GM12878 (cell line): ENCODE results near the gene COL19A1. TPM values are rescaled to one million over a fixed set of nuclear protein-coding genes. Genes with fewer than 3 reads are reported as not detected.

Experiments
- ATAC-seq: fragments of 200-7000 bp; cut with Tn5 transposase; 3 replicates; pipeline ENCODE4 v1.9.1; 2020; ENCODE audit warnings: mild to moderate bottlenecking, moderate library complexity
- BruUV-seq: library from RNA; stranded (reverse); fragments of 400-500 nt; replicated peaks from 2 replicates; lab custom pipeline; 2021; lab: Mats Ljungman, UMichigan
- CTCF ChIA-PET: fragments of 300-600 bp; sonication (Branson Sonifier 250); formaldehyde crosslinking; extraction: SDS; loops from one replicate; lab custom pipeline; 2021; ENCODE audit warnings: inconsistent platforms; lab: Yijun Ruan, JAX
- POLR2A ChIA-PET: fragments of 350-600 bp; formaldehyde crosslinking; extraction: SDS; loops from one replicate; lab custom pipeline; 2021; ENCODE audit warnings: inconsistent platforms; lab: Charles Lee
- RAD21 ChIA-PET: fragments of 300-600 bp; sonication (Branson Sonifier 250); formaldehyde crosslinking; loops from one replicate; lab custom pipeline; 2023; ENCODE audit warnings: antibody characterized with exemption; ENCODE audit not compliant: unreplicated experiment; lab: Charles Lee
- SMC1A ChIA-PET: fragments of 300-600 bp; sonication (Branson Sonifier 250); formaldehyde crosslinking; loops from one replicate; lab custom pipeline; 2023; ENCODE audit not compliant: unreplicated experiment, uncharacterized antibody; lab: Charles Lee
- DNase-seq: peaks from one replicate; pipeline ENCODE4 v3.0.0-alpha.2; 2011; ENCODE audit warnings: low read depth, low spot score
- FAIRE-seq: peaks from 3 replicates; lab custom pipeline; 2011; peaks lifted over from hg19 to GRCh38; lab: Jason Lieb, UNC
- H2AFZ ChIP-seq: 2 replicates; pipeline ENCODE4 v1.6.0; 2011; ENCODE audit warnings: low read depth, low read length, control low read depth; ENCODE audit not compliant: control insufficient read depth
- H3K27ac ChIP-seq: 2 replicates; pipeline ENCODE4 v1.5.1; 2011; ENCODE audit warnings: control low read depth; ENCODE audit not compliant: control insufficient read depth, insufficient read depth
- H3K27me3 ChIP-seq, 2 experiments: replicated peaks in 1 of 2; 2 replicates each; pipeline versions ENCODE4 v1.6.0 to v1.6.1; 2011; ENCODE audit warnings: low read length in 1 of 2; ENCODE audit not compliant: control insufficient read depth in 2 of 2, insufficient read depth in 2 of 2
- H3K36me3 ChIP-seq, 2 experiments: 2 replicates each; pipeline ENCODE4 v1.5.1; 2011; ENCODE audit warnings: low read length in 1 of 2; ENCODE audit not compliant: control insufficient read depth in 2 of 2, insufficient read depth in 2 of 2
- H3K4me1 ChIP-seq: 2 replicates; pipeline ENCODE4 v1.6.1; 2011; ENCODE audit warnings: mild to moderate bottlenecking, low read length, moderate library complexity, mixed read lengths; ENCODE audit not compliant: control insufficient read depth, insufficient read depth
- H3K4me2 ChIP-seq: 2 replicates; pipeline ENCODE4 v1.6.0; 2011; ENCODE audit warnings: control low read depth; ENCODE audit not compliant: control insufficient read depth, insufficient read depth
- H3K4me3 ChIP-seq: fragments of 200-600 bp; sonication (generic); 2 replicates; pipeline ENCODE4 v1.5.1; 2016
- H3K79me2 ChIP-seq: 2 replicates; pipeline ENCODE4 v1.6.0; 2011; ENCODE audit warnings: low read length; ENCODE audit not compliant: control insufficient read depth, insufficient read depth
- H3K9ac ChIP-seq: 2 replicates; pipeline ENCODE4 v1.8.0; 2011; ENCODE audit warnings: low read length, control low read depth, mixed read lengths; ENCODE audit not compliant: control insufficient read depth, insufficient read depth
- H3K9me3 ChIP-seq: replicated peaks from 3 replicates; pipeline ENCODE4 v1.5.1; 2011; ENCODE audit warnings: mild to moderate bottlenecking, low read length; ENCODE audit not compliant: control insufficient read depth, insufficient read depth
- H4K20me1 ChIP-seq: 2 replicates; pipeline ENCODE4 v1.6.0; 2011; ENCODE audit not compliant: control insufficient read depth, insufficient read depth
- CEBPZ ChIP-seq: fragments of 150-350 bp; IDR thresholded peaks from 2 replicates; pipeline ENCODE4 v1.6.1; 2016; ENCODE audit warnings: low read depth, low read length
- ETV6 ChIP-seq, 2 experiments: fragments of 450-650 bp in 1 of 2; IDR thresholded peaks in 1 of 2; conservative IDR thresholded peaks in 1 of 2; 2 replicates each; pipeline ENCODE4 v1.6.1; 2014; ENCODE audit warnings: antibody characterized with exemption in 1 of 2, borderline replicate concordance in 1 of 2, low read depth in 1 of 2, mild to moderate bottlenecking in 1 of 2, moderate library complexity in 1 of 2
- JUND ChIP-seq: IDR thresholded peaks from 2 replicates; pipeline ENCODE4 v1.6.1; 2012; ENCODE audit warnings: low read depth, mild to moderate bottlenecking, low read length, improper control_type of control experiment, moderate library complexity
- MEF2A ChIP-seq: IDR thresholded peaks from 2 replicates; pipeline ENCODE4 v1.6.1; 2011; ENCODE audit warnings: low read depth, mild to moderate bottlenecking, low read length, moderate library complexity; ENCODE audit not compliant: insufficient read depth
- MEF2B ChIP-seq: fragments of 450-650 bp; IDR thresholded peaks from 2 replicates; pipeline ENCODE4 v1.6.1; 2018; ENCODE audit warnings: mild to moderate bottlenecking, moderate library complexity; ENCODE audit not compliant: partially characterized antibody, poor library complexity, severe bottlenecking
- MLLT1 ChIP-seq: fragments of 450-650 bp; IDR thresholded peaks from 2 replicates; pipeline ENCODE4 v1.6.1; 2016; ENCODE audit warnings: mild to moderate bottlenecking
- RUNX3 ChIP-seq: IDR thresholded peaks from 2 replicates; pipeline ENCODE4 v1.6.1; 2012; ENCODE audit warnings: low read length, inconsistent platforms
- ZNF274 ChIP-seq: IDR thresholded peaks from one replicate; pipeline ENCODE4 v1.8.0; 2011; ENCODE audit not compliant: insufficient read length, insufficient read depth
- ZZZ3 ChIP-seq: IDR thresholded peaks from 2 replicates; pipeline ENCODE4 v1.6.1; 2011; ENCODE audit warnings: low read depth; ENCODE audit not compliant: control insufficient read depth, insufficient read length
- in situ Hi-C: fragments of 300-500 bp; cut with MboI; formaldehyde crosslinking; loops from 9 replicates; pipeline ENCODE4 v1.14.3; 2018; ENCODE audit warnings: mixed read lengths
- intact Hi-C: fragments of 100-400 bp; cut with micrococcal nuclease; formaldehyde crosslinking; loops from one replicate; pipeline ENCODE4 v1.14.2; 2022; ENCODE audit not compliant: unreplicated experiment
- polyA plus RNA-seq, 11 experiments: library from polyadenylated mRNA; depleted of rRNA in 4 of 11; unstranded in 6 of 11; stranded (reverse) in 5 of 11; fragments of >200 nt; fragmentation: Nextera tagmentation in 4 of 11; fragmentation: Illumina TruSeq in 1 of 11; extraction: Ambion mirVana in 4 of 11; extraction: Trizol in 1 of 11; gene quantifications; 1 replicate in 1 of 11; 2 replicates in 10 of 11; pipeline versions ENCODE4 v1.2.1 to v1.2.3, GENCODE V29; 2011 to 2016; ENCODE audit warnings: inconsistent platforms in 2 of 11, missing spikeins in 2 of 11, low read depth in 1 of 11
- total RNA-seq, 4 experiments: library from RNA; depleted of rRNA in 3 of 4; stranded (reverse); fragments of >200 nt in 3 of 4; fragmentation: Illumina TruSeq in 1 of 4; extraction: Trizol in 1 of 4; gene quantifications; 2 replicates each; pipeline versions ENCODE4 v1.2.1 to v1.2.3, GENCODE V29; 2013 to 2021
- TF ChIP-seq, protein P1 (sequence below): fragments of 450-650 bp; IDR thresholded peaks from 2 replicates; pipeline ENCODE4 v1.6.1; 2017; ENCODE audit warnings: low read depth, mild to moderate bottlenecking, moderate library complexity

COL19A1 gene
- total and polyA plus RNA-seq, 10 of the 15 experiments (the other 5 are each of a cell fraction or from before 2014, with no cell fraction given), result 1.1 to 13.5 (median 4.1) TPM

DNA sequence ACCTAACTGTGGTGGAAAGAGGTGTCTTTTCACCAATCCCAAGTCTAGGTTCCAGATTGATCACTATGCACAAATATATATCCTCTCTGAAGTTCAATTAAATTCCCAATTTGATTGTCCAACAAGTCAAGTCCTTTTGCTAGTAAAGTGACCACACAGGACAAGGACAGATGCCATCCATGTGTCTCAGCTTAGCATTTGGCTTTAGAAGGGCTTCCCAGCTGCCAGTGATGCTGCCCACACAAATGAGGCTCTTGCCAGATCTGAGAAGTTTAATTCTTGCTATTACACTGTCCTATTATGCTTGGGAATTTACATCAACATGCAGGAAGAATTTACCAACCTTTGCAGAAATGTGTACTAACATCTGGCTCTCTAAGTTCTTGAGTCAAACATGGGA lies 328.1 kb downstream of the COL19A1 start:
- POLR2A ChIA-PET, result no interaction called here
- intact Hi-C loops, result no loop called here

More for the DNA sequence above, 328.1 kb downstream of the COL19A1 start:
- Histone ChIP-seq H4K20me1 (no peaks in the 10 kb centered on the region), H3K79me2 (no peaks in the 10 kb centered on the region), H3K27ac (no peak overlapping the region), H3K27me3 (no peaks in the 10 kb centered on the region), H3K36me3 (no peaks in the 10 kb centered on the region; a peak in 2 of 4 replicates), H3K4me2 (no peak overlapping the region), H2AFZ (no peak overlapping the region), H3K4me1 (no peaks in the 10 kb centered on the region)
- RAD21 ChIA-PET, result no interaction called here
- SMC1A ChIA-PET, result no interaction called here
- in situ Hi-C loops, result no loop called here
- no TSS peak for BruUV-seq
- FAIRE-seq, result no peak
- CTCF ChIA-PET, result no interaction called here
- TF ChIP-seq MEF2B (no peak), CEBPZ (no peak), ETV6 (conservative IDR thresholded peaks at IDR 0.05 in 1 of 2, IDR thresholded peaks at IDR 0.05 in 1 of 2; ENCODE audit: borderline replicate concordance in 1 of 2, low read depth in 1 of 2) (no peak), MEF2A (no peak), ZZZ3 (no peak), JUND (no peak), ZNF274 (no peak), MLLT1 (no peak), RUNX3 (no peak)
- TF ChIP-seq, protein P1, sequence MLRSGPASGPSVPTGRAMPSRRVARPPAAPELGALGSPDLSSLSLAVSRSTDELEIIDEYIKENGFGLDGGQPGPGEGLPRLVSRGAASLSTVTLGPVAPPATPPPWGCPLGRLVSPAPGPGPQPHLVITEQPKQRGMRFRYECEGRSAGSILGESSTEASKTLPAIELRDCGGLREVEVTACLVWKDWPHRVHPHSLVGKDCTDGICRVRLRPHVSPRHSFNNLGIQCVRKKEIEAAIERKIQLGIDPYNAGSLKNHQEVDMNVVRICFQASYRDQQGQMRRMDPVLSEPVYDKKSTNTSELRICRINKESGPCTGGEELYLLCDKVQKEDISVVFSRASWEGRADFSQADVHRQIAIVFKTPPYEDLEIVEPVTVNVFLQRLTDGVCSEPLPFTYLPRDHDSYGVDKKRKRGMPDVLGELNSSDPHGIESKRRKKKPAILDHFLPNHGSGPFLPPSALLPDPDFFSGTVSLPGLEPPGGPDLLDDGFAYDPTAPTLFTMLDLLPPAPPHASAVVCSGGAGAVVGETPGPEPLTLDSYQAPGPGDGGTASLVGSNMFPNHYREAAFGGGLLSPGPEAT, result no peak
- TF ChIP-seq, all 136 proteins: peak for 0
- ATAC-seq (no peak), DNase-seq (no peak)
- Histone ChIP-seq H3K9ac (no peak overlapping the region), H3K4me3 (no peak overlapping the region), H3K9me3 (no peaks in the 10 kb centered on the region)
